OCI-LY1 (cell line): Measurements from ENCODE around the gene PLXDC1.

Experiments
- EZH2 ChIP-seq: fragments of 200-600 bp; sonication (generic), shearing (Covaris generic); IDR thresholded peaks from 2 replicates; pipeline ENCODE4 v1.8.0; 2017; ENCODE audit warnings: borderline replicate concordance, mixed run types, mild to moderate bottlenecking, antibody characterized with exemption, low read length, moderate library complexity, mixed read lengths
- TF ChIP-seq, protein P1 (sequence below): fragments of 200-600 bp; sonication (generic), shearing (Covaris generic); IDR thresholded peaks from 2 replicates; pipeline ENCODE4 v1.5.1; 2017; ENCODE audit warnings: mild to moderate bottlenecking, antibody characterized with exemption, low read length, moderate library complexity, mixed read lengths

DNA sequence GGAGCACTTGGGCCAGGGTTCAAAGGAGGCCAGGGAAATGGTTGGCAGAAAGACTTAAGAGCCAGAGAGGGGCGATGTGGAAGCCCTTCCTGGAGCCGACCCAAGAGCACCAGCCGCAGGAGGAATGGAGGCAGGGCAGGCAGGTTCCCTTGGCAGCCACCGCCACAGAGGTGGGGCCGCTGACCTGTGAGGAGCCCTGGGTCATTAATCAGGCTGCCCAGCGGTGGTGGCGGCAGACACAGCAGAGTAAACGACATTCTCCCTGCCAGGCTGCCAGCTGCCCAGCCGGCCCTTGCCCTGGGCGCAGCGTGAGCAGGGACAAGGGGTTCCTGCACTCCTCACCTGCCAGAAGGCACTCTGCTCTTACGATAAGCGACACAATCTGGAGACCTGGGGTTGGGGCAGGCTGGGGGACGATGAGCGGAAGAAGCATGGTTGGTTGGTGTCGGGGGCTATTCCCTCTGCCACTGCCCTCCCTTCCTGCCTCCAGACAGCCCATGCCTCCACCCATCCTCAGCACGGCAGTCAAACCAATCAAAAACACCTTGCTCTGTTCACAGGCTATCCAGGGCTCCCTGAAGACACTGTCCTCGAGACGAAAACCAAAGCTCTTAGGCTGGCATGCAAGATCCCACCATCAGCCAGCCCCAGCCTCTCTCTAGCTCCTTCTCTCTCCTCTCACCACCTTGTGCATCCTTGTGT, 40.9 kb downstream of the PLXDC1 start:
- TF ChIP-seq, protein P1, sequence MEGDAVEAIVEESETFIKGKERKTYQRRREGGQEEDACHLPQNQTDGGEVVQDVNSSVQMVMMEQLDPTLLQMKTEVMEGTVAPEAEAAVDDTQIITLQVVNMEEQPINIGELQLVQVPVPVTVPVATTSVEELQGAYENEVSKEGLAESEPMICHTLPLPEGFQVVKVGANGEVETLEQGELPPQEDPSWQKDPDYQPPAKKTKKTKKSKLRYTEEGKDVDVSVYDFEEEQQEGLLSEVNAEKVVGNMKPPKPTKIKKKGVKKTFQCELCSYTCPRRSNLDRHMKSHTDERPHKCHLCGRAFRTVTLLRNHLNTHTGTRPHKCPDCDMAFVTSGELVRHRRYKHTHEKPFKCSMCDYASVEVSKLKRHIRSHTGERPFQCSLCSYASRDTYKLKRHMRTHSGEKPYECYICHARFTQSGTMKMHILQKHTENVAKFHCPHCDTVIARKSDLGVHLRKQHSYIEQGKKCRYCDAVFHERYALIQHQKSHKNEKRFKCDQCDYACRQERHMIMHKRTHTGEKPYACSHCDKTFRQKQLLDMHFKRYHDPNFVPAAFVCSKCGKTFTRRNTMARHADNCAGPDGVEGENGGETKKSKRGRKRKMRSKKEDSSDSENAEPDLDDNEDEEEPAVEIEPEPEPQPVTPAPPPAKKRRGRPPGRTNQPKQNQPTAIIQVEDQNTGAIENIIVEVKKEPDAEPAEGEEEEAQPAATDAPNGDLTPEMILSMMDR, result no peak
- TF ChIP-seq EZH2, result no peak
